Measurements from ENCODE around the gene ZNF143.

Gene ZNF143

GRCh38 chr11:9455722-9456121, 5.1 kb upstream of the ZNF143 start:
- no peak for DNase-seq
- Histone ChIP-seq H3K27me3 (ENCODE audit: insufficient read depth, low read depth, severe bottlenecking) (no peaks in the 10 kb centered on the region), H3K4me3 (ENCODE audit: low read depth, low read length) (no peak overlapping the region), H3K36me3 (no peaks in the 10 kb centered on the region), H3K27ac (no peak overlapping the region), H3K9me3 (ENCODE audit: severe bottlenecking) (peaks cover 11% of the 10 kb centered on the region)
- TF ChIP-seq CTCF (IDR thresholded peaks at IDR 0.05; ENCODE audit: low read depth, low read length), result no peak

- no peaks in the 10 kb centered on the region for H3K27me3 ChIP-seq (ENCODE audit: insufficient read depth, low read depth, severe bottlenecking)
- no peaks in the 10 kb centered on the region for H3K9me3 ChIP-seq (ENCODE audit: severe bottlenecking)
- peak; percentile 59 for DNase-seq
- peak overlapping the region; percentile 95 for H3K27ac ChIP-seq
- no peaks in the 10 kb centered on the region; the same call in 1 of the 2 replicates for H3K36me3 ChIP-seq
- no peak for TF ChIP-seq CTCF (IDR thresholded peaks at IDR 0.05; ENCODE audit: low read depth, low read length)
- peak overlapping the region; percentile 92 for H3K4me3 ChIP-seq (ENCODE audit: low read depth, low read length)
Observed at GRCh38 chr11:9459667-9460321, 1.0 kb upstream of the ZNF143 start.

GRCh38 chr11:9461063-9461759, 399 bp downstream of the ZNF143 start:
- Histone ChIP-seq H3K4me3 (ENCODE audit: low read depth, low read length) (peak overlapping the region; percentile 79), H3K27ac (peak overlapping the region; percentile 99), H3K36me3 (no peaks in the 10 kb centered on the region; the same call in 1 of the 2 replicates), H3K27me3 (ENCODE audit: insufficient read depth, low read depth, severe bottlenecking) (no peaks in the 10 kb centered on the region), H3K9me3 (ENCODE audit: severe bottlenecking) (no peaks in the 10 kb centered on the region)
- peak; percentile 89 for DNase-seq
- TF ChIP-seq CTCF (IDR thresholded peaks at IDR 0.05; ENCODE audit: low read depth, low read length), result no peak

- Histone ChIP-seq H3K27me3 (ENCODE audit: insufficient read depth, low read depth, severe bottlenecking) (no peaks in the 10 kb centered on the region), H3K36me3 (no peaks in the 10 kb centered on the region; the same call in 1 of the 2 replicates), H3K27ac (peak overlapping the region; percentile 99), H3K9me3 (ENCODE audit: severe bottlenecking) (no peaks in the 10 kb centered on the region), H3K4me3 (ENCODE audit: low read depth, low read length) (peak overlapping the region; percentile 79)
- DNase-seq, result no peak
- no peak for TF ChIP-seq CTCF (IDR thresholded peaks at IDR 0.05; ENCODE audit: low read depth, low read length)
Observed at GRCh38 chr11:9461760-9462134, 935 bp downstream of the ZNF143 start.

GRCh38 chr11:9462172-9462799, 1.5 kb downstream of the ZNF143 start:
- no peaks in the 10 kb centered on the region for H3K27me3 ChIP-seq (ENCODE audit: insufficient read depth, low read depth, severe bottlenecking)
- DNase-seq, result no peak
- no peak for TF ChIP-seq CTCF (IDR thresholded peaks at IDR 0.05; ENCODE audit: low read depth, low read length)
- peak overlapping the region; percentile 99 for H3K27ac ChIP-seq
- peak overlapping the region; percentile 79 for H3K4me3 ChIP-seq (ENCODE audit: low read depth, low read length)
- H3K9me3 ChIP-seq (ENCODE audit: severe bottlenecking), result no peaks in the 10 kb centered on the region
- no peaks in the 10 kb centered on the region; the same call in 1 of the 2 replicates for H3K36me3 ChIP-seq
